Liver (tissue), 9 donors: ENCODE results near the gene NUP37. TPM values are rescaled to one million over a fixed set of nuclear protein-coding genes. Genes with fewer than 3 reads are reported as not detected.
"Not testable (repeated sequence)": the region's sequence is repeated elsewhere in the genome, so short reads cannot be mapped to it uniquely, and the experiment has no call there.

Source experiments
- DNase-seq: peaks from one replicate; pipeline ENCODE4 v3.0.0-alpha.2; 2017; ENCODE audit warnings: low spot score
- H3K27ac ChIP-seq, 2 donors: one replicate each; pipeline ENCODE4 v1.7.0; 2013; ENCODE audit warnings: inconsistent platforms in 2 of 2, low read length in 2 of 2, control low read depth in 1 of 2, low read depth in 1 of 2, mild to moderate bottlenecking in 1 of 2
- H3K27me3 ChIP-seq, 4 donors: one replicate each; pipeline versions ENCODE4 v1.6.1 to v1.7.0; 2013; ENCODE audit warnings: low read length in 3 of 4, inconsistent platforms in 1 of 4, mild to moderate bottlenecking in 1 of 4, moderate library complexity in 1 of 4; ENCODE audit not compliant: control insufficient read depth in 4 of 4, insufficient read depth in 4 of 4
- H3K36me3 ChIP-seq, 4 donors: one replicate each; pipeline versions ENCODE4 v1.6.1 to v1.7.0; 2013; ENCODE audit warnings: low read length in 3 of 4, mild to moderate bottlenecking in 3 of 4, low read depth in 1 of 4, moderate library complexity in 1 of 4; ENCODE audit not compliant: control insufficient read depth in 4 of 4, insufficient read depth in 3 of 4
- H3K4me1 ChIP-seq, 4 donors: one replicate each; pipeline versions ENCODE4 v1.6.1 to v1.7.0; 2013; ENCODE audit warnings: low read length in 3 of 4, mild to moderate bottlenecking in 3 of 4, moderate library complexity in 1 of 4; ENCODE audit not compliant: control insufficient read depth in 4 of 4, insufficient read depth in 4 of 4
- H3K4me3 ChIP-seq, 3 donors: one replicate each; pipeline versions ENCODE4 v1.6.1 to v1.7.0; 2013; ENCODE audit warnings: low read length in 3 of 3, control low read depth in 1 of 3, low read depth in 1 of 3, mild to moderate bottlenecking in 1 of 3
- H3K9ac ChIP-seq, 2 donors: one replicate each; pipeline ENCODE4 v1.7.0; 2013; ENCODE audit warnings: low read length in 2 of 2, mild to moderate bottlenecking in 2 of 2, moderate library complexity in 2 of 2, control low read depth in 1 of 2, low read depth in 1 of 2
- H3K9me3 ChIP-seq, 4 donors: one replicate each; pipeline versions ENCODE4 v1.6.1 to v1.7.0; 2013; ENCODE audit warnings: low read length in 3 of 4; ENCODE audit not compliant: control insufficient read depth in 4 of 4
- EGR1 ChIP-seq, 2 donors: IDR thresholded peaks; 2 replicates each; pipeline ENCODE4 v1.6.1; 2016 to 2018; ENCODE audit warnings: antibody characterized with exemption in 2 of 2, low read depth in 2 of 2
- FOXA1 ChIP-seq: IDR thresholded peaks from 2 replicates; pipeline ENCODE4 v1.6.1; 2016; ENCODE audit warnings: antibody characterized with exemption
- FOXA2 ChIP-seq: IDR thresholded peaks from 2 replicates; pipeline ENCODE4 v1.6.1; 2016; ENCODE audit warnings: antibody characterized with exemption
- GABPA ChIP-seq, 2 donors: IDR thresholded peaks in 1 of 2; conservative IDR thresholded peaks in 1 of 2; 2 replicates each; pipeline ENCODE4 v1.6.1; 2016; ENCODE audit warnings: antibody characterized with exemption in 2 of 2, mild to moderate bottlenecking in 1 of 2, moderate library complexity in 1 of 2
- JUND ChIP-seq, 2 donors: IDR thresholded peaks; 2 replicates each; pipeline ENCODE4 v1.6.1; 2016; ENCODE audit warnings: antibody characterized with exemption in 2 of 2
- RXRA ChIP-seq, 2 donors: IDR thresholded peaks; 2 replicates each; pipeline ENCODE4 v1.6.1; 2017 to 2018; ENCODE audit warnings: antibody characterized with exemption in 2 of 2, mild to moderate bottlenecking in 1 of 2
- TAF1 ChIP-seq: conservative IDR thresholded peaks from 2 replicates; pipeline ENCODE4 v1.6.1; 2016; ENCODE audit warnings: antibody characterized with exemption, mild to moderate bottlenecking
- YY1 ChIP-seq: IDR thresholded peaks from 2 replicates; pipeline ENCODE4 v1.6.1; 2016; ENCODE audit warnings: antibody characterized with exemption, mild to moderate bottlenecking
- whole genome bisulfite sequencing: extraction: QIAGEN DNeasy Blood & Tissue Kit; methylation state at CpG from one replicate; pipeline ENCODE4 v1.1.7; 2013; 5-methylcytosine and 5-hydroxymethylcytosine counted together
- polyA plus RNA-seq, 2 donors: library from polyadenylated mRNA; stranded (reverse) in 1 of 2; unstranded in 1 of 2; fragments of 200-250 nt in 1 of 2; fragments of >200 nt in 1 of 2; fragmentation: Nextera tagmentation in 1 of 2; extraction: Ambion mirVana in 1 of 2; gene quantifications; one replicate each; pipeline versions ENCODE4 v1.2.1 to v1.2.3, GENCODE V29; 2013 to 2015
- total RNA-seq, 2 donors: library from RNA; depleted of rRNA; stranded (reverse); fragments of >200 nt; gene quantifications; one replicate each; pipeline ENCODE4 v1.2.3, GENCODE V29; 2014
- TF ChIP-seq, protein P1 (sequence below): IDR thresholded peaks from 2 replicates; pipeline ENCODE4 v1.6.1; 2016; ENCODE audit warnings: antibody characterized with exemption
- TF ChIP-seq, protein P2 (sequence below): IDR thresholded peaks from 2 replicates; pipeline ENCODE4 v1.6.1; 2016; ENCODE audit warnings: antibody characterized with exemption
- TF ChIP-seq, protein P3 (sequence below): fragments of 150-350 bp; IDR thresholded peaks from 2 replicates; pipeline ENCODE4 v1.5.1; 2017; ENCODE audit warnings: improper control_type of control experiment, low read depth, low read length; ENCODE audit not compliant: missing input control
- donor health status: healthy.
- donor health status: healthy.
- donor health status: healthy.
- donor health status: healthy.
- donor health status: healthy.

Gene NUP37
- total and polyA plus RNA-seq, 4 donors, result 7.3 to 24.5 (median 8.5) TPM

DNA sequence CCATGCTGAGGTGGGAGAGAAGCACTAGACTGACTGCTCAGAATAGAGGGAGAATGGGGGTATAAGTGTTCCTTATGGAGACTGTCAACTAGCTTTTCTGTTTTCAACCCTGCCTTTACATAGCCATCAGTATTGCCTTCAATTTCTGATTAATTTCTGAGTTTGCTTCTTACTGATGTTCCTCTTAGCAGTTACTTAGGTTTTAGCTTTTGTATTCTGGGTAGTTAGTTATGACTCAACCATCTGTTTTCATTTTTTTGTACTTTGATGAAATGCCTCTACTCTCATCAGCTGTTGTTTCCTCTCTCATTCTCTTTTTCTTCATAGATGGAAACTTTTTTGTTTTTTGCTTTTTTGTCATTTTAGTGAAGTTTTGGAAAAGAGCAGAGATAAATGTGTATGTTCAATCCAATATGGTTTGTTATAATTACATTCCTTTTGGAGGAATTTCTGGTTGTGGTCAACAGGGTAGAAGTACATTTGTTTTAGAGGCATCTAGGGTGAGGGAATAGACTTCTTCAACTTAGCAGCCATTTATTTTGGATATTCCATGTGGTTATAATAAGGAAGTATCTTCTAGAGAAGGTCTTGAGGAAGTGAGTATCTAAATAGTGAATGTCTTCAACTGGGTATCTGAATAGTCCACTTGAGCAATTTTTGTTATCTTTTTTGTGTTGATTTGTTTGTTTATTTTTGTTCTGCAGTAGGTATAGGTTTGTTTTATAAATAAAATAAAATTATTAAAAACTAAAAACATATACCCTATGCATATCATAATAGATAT, 48.1 kb upstream of the NUP37 start:
- Histone ChIP-seq H3K36me3 (no peaks in the 10 kb centered on the region), H3K9ac (no peak overlapping the region), H3K9me3 (no peaks in the 10 kb centered on the region), H3K27ac (no peak overlapping the region), H3K4me3 (no peak overlapping the region), H3K27me3 (no peaks in the 10 kb centered on the region), H3K4me1 (no peaks in the 10 kb centered on the region)
- DNase-seq, result no peak
- TF ChIP-seq, protein P1, sequence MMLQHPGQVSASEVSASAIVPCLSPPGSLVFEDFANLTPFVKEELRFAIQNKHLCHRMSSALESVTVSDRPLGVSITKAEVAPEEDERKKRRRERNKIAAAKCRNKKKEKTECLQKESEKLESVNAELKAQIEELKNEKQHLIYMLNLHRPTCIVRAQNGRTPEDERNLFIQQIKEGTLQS, result no peak
- no peak for TF ChIP-seq FOXA2
- no peak for TF ChIP-seq YY1
- TF ChIP-seq, protein P2, sequence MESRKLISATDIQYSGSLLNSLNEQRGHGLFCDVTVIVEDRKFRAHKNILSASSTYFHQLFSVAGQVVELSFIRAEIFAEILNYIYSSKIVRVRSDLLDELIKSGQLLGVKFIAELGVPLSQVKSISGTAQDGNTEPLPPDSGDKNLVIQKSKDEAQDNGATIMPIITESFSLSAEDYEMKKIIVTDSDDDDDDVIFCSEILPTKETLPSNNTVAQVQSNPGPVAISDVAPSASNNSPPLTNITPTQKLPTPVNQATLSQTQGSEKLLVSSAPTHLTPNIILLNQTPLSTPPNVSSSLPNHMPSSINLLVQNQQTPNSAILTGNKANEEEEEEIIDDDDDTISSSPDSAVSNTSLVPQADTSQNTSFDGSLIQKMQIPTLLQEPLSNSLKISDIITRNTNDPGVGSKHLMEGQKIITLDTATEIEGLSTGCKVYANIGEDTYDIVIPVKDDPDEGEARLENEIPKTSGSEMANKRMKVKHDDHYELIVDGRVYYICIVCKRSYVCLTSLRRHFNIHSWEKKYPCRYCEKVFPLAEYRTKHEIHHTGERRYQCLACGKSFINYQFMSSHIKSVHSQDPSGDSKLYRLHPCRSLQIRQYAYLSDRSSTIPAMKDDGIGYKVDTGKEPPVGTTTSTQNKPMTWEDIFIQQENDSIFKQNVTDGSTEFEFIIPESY, result no peak
- no peak for TF ChIP-seq EGR1 (IDR thresholded peaks at IDR 0.05; ENCODE audit: low read depth in 2 of 2)
- TF ChIP-seq, protein P3, sequence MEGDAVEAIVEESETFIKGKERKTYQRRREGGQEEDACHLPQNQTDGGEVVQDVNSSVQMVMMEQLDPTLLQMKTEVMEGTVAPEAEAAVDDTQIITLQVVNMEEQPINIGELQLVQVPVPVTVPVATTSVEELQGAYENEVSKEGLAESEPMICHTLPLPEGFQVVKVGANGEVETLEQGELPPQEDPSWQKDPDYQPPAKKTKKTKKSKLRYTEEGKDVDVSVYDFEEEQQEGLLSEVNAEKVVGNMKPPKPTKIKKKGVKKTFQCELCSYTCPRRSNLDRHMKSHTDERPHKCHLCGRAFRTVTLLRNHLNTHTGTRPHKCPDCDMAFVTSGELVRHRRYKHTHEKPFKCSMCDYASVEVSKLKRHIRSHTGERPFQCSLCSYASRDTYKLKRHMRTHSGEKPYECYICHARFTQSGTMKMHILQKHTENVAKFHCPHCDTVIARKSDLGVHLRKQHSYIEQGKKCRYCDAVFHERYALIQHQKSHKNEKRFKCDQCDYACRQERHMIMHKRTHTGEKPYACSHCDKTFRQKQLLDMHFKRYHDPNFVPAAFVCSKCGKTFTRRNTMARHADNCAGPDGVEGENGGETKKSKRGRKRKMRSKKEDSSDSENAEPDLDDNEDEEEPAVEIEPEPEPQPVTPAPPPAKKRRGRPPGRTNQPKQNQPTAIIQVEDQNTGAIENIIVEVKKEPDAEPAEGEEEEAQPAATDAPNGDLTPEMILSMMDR, result no peak
- TF ChIP-seq GABPA (IDR thresholded peaks at IDR 0.05 in 1 of 2, conservative IDR thresholded peaks at IDR 0.05 in 1 of 2), result no peak
- no peak for TF ChIP-seq RXRA (IDR thresholded peaks at IDR 0.05)
- no peak for TF ChIP-seq JUND (IDR thresholded peaks at IDR 0.05)
- TF ChIP-seq TAF1, result no peak
- no peak for TF ChIP-seq FOXA1

DNA sequence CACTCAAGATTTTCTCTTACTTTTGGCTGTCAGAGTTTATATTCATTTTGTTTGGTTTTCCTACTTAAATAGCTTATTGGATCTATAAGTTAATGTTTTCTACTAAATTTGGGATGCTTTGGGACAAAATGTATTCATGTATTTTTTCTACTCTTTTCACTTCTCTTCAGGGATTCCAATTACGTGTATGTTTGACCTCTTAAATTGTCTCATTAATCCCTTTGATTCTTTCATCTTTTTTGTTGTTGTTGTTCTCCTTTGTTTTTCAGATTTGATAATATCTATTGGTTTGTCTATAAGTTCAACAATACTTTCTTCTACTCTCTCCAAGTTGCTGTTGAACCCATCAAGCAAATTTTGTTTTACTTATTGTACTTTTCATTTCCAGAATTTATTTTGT, 43.5 kb upstream of the NUP37 start:
- Histone ChIP-seq H3K9me3 (no peaks in the 10 kb centered on the region), H3K27ac (no peak overlapping the region), H3K4me1 (no peaks in the 10 kb centered on the region), H3K36me3 (no peaks in the 10 kb centered on the region), H3K4me3 (no peak overlapping the region), H3K27me3 (no peaks in the 10 kb centered on the region), H3K9ac (no peak overlapping the region)
- WGBS, result 96% methylated on average over 1 of the region's 1 CpG
- DNase-seq, result no peak
- no peak for TF ChIP-seq EGR1 (IDR thresholded peaks at IDR 0.05; ENCODE audit: low read depth in 2 of 2)

DNA sequence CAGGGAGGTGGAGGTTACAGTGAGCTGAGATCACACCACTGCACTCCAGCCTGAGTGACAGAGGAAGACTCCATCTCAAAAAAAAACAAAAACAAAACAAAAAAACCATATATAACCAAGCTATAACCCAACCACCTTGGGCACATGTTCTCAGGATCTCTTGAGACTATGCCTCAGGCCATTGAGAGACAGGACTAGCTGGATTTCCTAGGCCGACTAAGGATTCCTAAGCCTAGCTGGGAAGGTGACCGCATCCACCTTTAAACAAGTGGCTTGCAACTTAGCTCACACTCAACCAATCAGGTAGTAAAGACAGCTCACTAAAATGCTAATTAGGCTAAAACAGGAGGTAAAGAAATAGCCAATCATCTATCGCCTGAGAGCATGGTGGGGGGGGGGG, 35.3 kb upstream of the NUP37 start:
- not testable (repeated sequence) for H3K9ac ChIP-seq, H3K4me1 ChIP-seq, H3K9me3 ChIP-seq, H3K27ac ChIP-seq, H3K36me3 ChIP-seq, H3K4me3 ChIP-seq, H3K27me3 ChIP-seq, DNase-seq
- WGBS, result 99% methylated on average over 3 of the region's 3 CpGs

DNA sequence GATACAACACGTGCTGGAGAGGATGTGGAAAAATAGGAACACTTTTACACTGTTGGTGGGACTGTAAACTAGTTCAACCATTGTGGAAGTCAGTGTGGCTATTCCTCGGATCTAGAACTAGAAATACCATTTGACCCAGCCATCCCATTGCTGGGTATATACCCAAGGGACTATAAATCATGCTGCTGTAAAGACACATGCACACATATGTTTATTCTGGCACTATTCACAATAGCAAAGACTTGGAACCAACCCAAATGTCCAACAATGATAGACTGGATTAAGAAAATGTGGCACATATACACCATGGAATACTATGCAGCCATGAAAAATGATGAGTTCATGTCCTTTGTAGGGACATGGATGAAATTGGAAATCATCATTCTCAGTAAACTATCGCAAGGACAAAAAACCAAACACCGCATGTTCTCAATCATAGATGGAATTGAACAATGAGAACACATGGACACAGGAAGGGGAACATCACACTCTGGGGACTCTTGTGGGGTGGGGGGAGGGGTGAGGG, 27.2 kb upstream of the NUP37 start:
- H3K36me3 ChIP-seq, DNase-seq, H3K9me3 ChIP-seq, H3K27ac ChIP-seq, H3K4me3 ChIP-seq, H3K9ac ChIP-seq, H3K27me3 ChIP-seq, H3K4me1 ChIP-seq: not testable (repeated sequence)
- 98% methylated on average over 4 of the region's 4 CpGs for WGBS
